ENCODE measurements around the gene PDE6G. TPM values are rescaled to one million over a fixed set of nuclear protein-coding genes. Genes with fewer than 3 reads are reported as not detected.

PDE6G gene
- total and polyA plus RNA-seq, 2 of the 8 experiments (the other 6 are each of a cell fraction or from before 2014, with no cell fraction given): 5.8 to 12.9 TPM

DNA sequence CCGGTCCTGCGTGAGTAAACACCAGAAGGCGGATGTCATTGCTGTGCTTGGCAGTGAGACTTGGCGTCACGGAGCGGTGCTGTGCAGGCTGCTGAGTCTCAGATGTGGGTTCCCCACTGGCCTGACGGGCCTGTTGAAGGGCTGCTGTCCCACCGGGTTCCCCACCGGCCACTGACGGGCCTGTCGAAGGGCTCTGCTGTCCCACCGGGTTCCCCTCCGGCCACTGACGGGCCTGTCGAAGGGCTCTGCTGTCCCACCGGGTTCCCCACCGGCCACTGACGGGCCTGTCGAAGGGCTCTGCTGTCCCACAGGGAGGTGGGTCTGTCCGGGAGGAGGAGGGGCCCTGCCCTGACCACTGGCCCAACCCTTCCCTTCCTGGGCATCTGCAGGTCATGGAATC, 30.3 kb upstream of the PDE6G start:
- no peak overlapping the region for H3K14ac ChIP-seq (ENCODE audit: insufficient read length)
- ChIA-PET POLR2A (ENCODE audit: partially characterized antibody) (interaction anchor here (4.0 to 28.4 kb wide), 3 partner anchors 8 to 23 kb away, joined by 65 to 436 read pairs (median 100); partner anchors contain the start of genes CCDC137, MRPL12, OXLD1 and SLC25A10), CTCF (ENCODE audit: partially characterized antibody) (interaction anchor here (1.6 to 3.1 kb wide), 2 partner anchors 11 to 16 kb away, joined by 5 to 20 read pairs; partner anchors contain the start of gene MRPL12)
- no peak overlapping the region for H4K91ac ChIP-seq (replicated peaks; ENCODE audit: insufficient read length, low read length)
- no peak overlapping the region for H2BK5ac ChIP-seq (ENCODE audit: low read depth, low read length)
- H3K27me3 ChIP-seq (replicated peaks in 1 of 4; ENCODE audit: control insufficient read depth in 3 of 4, extremely low read depth in 1 of 4, insufficient read depth in 3 of 4, low read length in 3 of 4): no peaks in the 10 kb centered on the region
- peaks cover 3 to 14% (median 7%) of the 10 kb centered on the region in 4 experiments; a peak in 6 of 7 replicates for H3K4me1 ChIP-seq (replicated peaks in 1 of 4; ENCODE audit: control insufficient read depth in 3 of 4, insufficient read depth in 4 of 4, low read length in 3 of 4)
- WGBS, 2 experiments (ENCODE audit: extremely low coverage in 1 of 2, insufficient coverage in 1 of 2, insufficient read length in 1 of 2, insufficient replicate concordance in 2 of 2, low coverage in 1 of 2, low lambda C conversion rate in 2 of 2, missing lambda C conversion rate in 1 of 2): 92% methylated on average over 15 of the region's 20 CpGs; no CpG with 5 or more reads in 1 of the 2 experiments
- H2BK20ac ChIP-seq (ENCODE audit: low read length): no peak overlapping the region
- no peak overlapping the region for H3K4ac ChIP-seq (replicated peaks; ENCODE audit: insufficient read length, low read depth, low read length)
- no peak overlapping the region for H3K18ac ChIP-seq (ENCODE audit: extremely low read depth, low read length)
- no peak overlapping the region for H3K9ac ChIP-seq (replicated peaks in 1 of 4; ENCODE audit: extremely low read depth in 1 of 4, low read depth in 3 of 4, low read length in 3 of 4)
- peaks cover 15% of the 10 kb centered on the region for H3K79me1 ChIP-seq (ENCODE audit: low read depth, low read length)
- H3K56ac ChIP-seq (replicated peaks; ENCODE audit: insufficient read length, low read depth, low read length): no peak overlapping the region
- DNase-seq (ENCODE audit: low read depth in 1 of 2, low spot score in 2 of 2) (no peak), FAIRE-seq (no peak)
- no peak overlapping the region for H3K4me3 ChIP-seq (ENCODE audit: extremely low read depth in 1 of 4, insufficient read depth in 2 of 4, low read depth in 3 of 4, low read length in 4 of 4)
- H2BK12ac ChIP-seq (ENCODE audit: low read depth, low read length): no peak overlapping the region
- peaks cover 2 to 36% (median 18%) of the 10 kb centered on the region in 4 experiments; a peak in 6 of 8 replicates for H3K36me3 ChIP-seq (ENCODE audit: control insufficient read depth in 2 of 4, insufficient read depth in 4 of 4, low read length in 3 of 4)
- H2BK15ac ChIP-seq (ENCODE audit: low read length): no peak overlapping the region
- H3K4me2 ChIP-seq (ENCODE audit: insufficient read depth in 1 of 2, low read depth in 2 of 2, low read length in 2 of 2): no peak overlapping the region
- H3K27ac ChIP-seq (ENCODE audit: low read depth, low read length): no peak overlapping the region
- H4K8ac ChIP-seq (ENCODE audit: extremely low read depth, insufficient read depth, low read length): peak overlapping the region; percentile 17; the same call in 1 of the 2 replicates
- peaks cover 12% of the 10 kb centered on the region for H3K23me2 ChIP-seq (ENCODE audit: low read depth, low read length)
- no peak overlapping the region for H4K5ac ChIP-seq (ENCODE audit: insufficient read length, low read depth, low read length)
- no peak overlapping the region for H2BK120ac ChIP-seq (replicated peaks; ENCODE audit: low read depth, low read length)
- no peaks in the 10 kb centered on the region for H3K9me3 ChIP-seq (ENCODE audit: insufficient read depth in 2 of 2, low read depth in 1 of 2, low read length in 1 of 2)
- no peak overlapping the region for H3K23ac ChIP-seq (ENCODE audit: insufficient read length)
- peaks cover 0 to 30% of the 10 kb centered on the region in 2 experiments for H4K20me1 ChIP-seq (replicated peaks in 1 of 2; ENCODE audit: control insufficient read depth in 1 of 2, insufficient read depth in 2 of 2, low read length in 2 of 2)
- H2AK5ac ChIP-seq (ENCODE audit: low read depth, low read length): no peak overlapping the region
- H3K79me2 ChIP-seq (ENCODE audit: control insufficient read depth in 1 of 2, insufficient read depth in 2 of 2, low read length in 2 of 2): peaks cover 4 to 37% of the 10 kb centered on the region in 2 experiments; a peak in 3 of 4 replicates
- no peak overlapping the region for H2AFZ ChIP-seq (ENCODE audit: low read length)
- TF ChIP-seq GABPA (IDR thresholded peaks at IDR 0.05; ENCODE audit: borderline replicate concordance, insufficient read depth, low read length): no peak
- no peak for TF ChIP-seq KDM4A (IDR thresholded peaks at IDR 0.05; ENCODE audit: low read depth, low read length, severe bottlenecking)
- no peak for TF ChIP-seq TAF1 (IDR thresholded peaks at IDR 0.05; ENCODE audit: low read depth, low read length)
- TF ChIP-seq SP4 (IDR thresholded peaks at IDR 0.05; ENCODE audit: low read length): no peak
- TF ChIP-seq MAFK (IDR thresholded peaks at IDR 0.05; ENCODE audit: low read depth, low read length): no peak
- TF ChIP-seq EP300 (IDR thresholded peaks at IDR 0.05; ENCODE audit: borderline replicate concordance in 1 of 2, low read depth in 2 of 2, low read length in 2 of 2): no peak
- TF ChIP-seq BRCA1 (IDR thresholded peaks at IDR 0.05; ENCODE audit: low read depth, low read length): no peak
- no peak for TF ChIP-seq BACH1 (IDR thresholded peaks at IDR 0.05; ENCODE audit: low read length)
- TF ChIP-seq SIX5 (IDR thresholded peaks at IDR 0.05; ENCODE audit: low read depth, low read length): no peak
- no peak for TF ChIP-seq KDM5A (IDR thresholded peaks at IDR 0.05; ENCODE audit: low read length)

Measured in H1 (cell line).